ENCODE data around the gene NRP1. TPM values are rescaled to one million over a fixed set of nuclear protein-coding genes. Genes with fewer than 3 reads are reported as not detected.

The NRP1 gene
- total and polyA plus RNA-seq, 9 donors = 39.6 to 134 (median 67.2) TPM

DNA sequence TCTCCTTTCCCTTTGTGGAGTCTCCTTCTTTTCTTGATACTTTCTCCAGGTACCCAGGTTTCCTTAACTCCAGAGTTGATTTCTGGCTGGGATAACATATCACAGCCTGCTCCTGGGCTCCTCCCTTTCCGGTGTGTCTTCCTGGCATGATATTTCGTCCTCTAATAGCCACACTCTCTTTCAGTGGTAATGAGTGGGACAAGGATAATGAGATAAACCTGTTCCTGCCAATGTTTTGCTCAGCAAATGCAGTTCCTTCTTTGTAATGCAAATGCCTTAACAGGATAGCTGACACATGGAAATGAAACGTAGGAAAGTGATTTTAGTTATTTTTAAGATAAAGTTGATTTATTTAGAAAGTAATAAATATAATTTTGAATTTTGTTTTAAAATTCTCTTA is 168.6 kb downstream of the NRP1 start:
- Histone ChIP-seq H3K4me3 (no peak overlapping the region), H3K27ac (no peak overlapping the region), H3K27me3 (no peaks in the 10 kb centered on the region), H3K4me1 (ENCODE audit: insufficient read depth) (no peaks in the 10 kb centered on the region), H3K9me3 (no peaks in the 10 kb centered on the region), H3K36me3 (no peaks in the 10 kb centered on the region)
- DNase-seq = no peak
- TF ChIP-seq EP300 (IDR thresholded peaks at IDR 0.05) = no peak
- WGBS, 3 donors = 39 to 54% (median 44%) methylated on average over 3 of the region's 3 CpGs
- intact Hi-C loops (cut with DNase I) = no loop called here

DNA sequence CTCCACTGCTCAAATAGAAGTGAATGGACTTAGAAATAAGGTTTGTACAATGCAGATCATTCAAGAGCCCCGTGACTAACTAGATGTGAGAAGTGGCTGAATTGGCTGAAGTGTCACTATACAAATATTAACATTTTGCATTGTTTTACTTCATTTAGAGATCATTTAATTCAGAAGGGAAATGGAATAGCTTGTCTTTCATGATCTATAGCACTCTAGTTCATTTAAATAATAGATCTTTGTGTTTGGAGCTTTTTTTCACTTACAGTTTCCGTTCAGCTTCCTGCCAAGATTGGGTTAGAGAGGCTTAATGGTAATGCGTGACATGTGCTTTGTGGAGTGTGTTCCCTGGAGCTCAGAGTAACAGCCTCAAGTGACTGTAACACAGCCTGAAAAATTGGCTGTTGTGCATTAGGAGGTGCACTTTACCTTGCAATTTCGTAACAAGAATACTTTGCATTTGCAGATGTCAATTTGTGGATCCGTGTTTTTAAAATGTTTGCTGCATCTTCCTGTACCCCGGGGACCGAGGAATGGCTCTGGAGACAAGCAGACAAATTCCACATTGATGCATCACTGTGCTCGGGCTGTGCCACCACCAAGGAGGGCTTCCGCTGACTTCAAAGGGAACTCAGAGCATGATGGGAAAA is 170.3 kb downstream of the NRP1 start:
- Histone ChIP-seq H3K36me3 (no peaks in the 10 kb centered on the region), H3K27me3 (no peaks in the 10 kb centered on the region), H3K27ac (no peak overlapping the region), H3K4me1 (ENCODE audit: insufficient read depth) (no peaks in the 10 kb centered on the region), H3K4me3 (no peak overlapping the region), H3K9me3 (no peaks in the 10 kb centered on the region)
- WGBS, 3 donors = 72 to 83% (median 79%) methylated on average over 9 of the region's 9 CpGs
- DNase-seq = no peak
- TF ChIP-seq EP300 (IDR thresholded peaks at IDR 0.05) (no peak), POLR2A (IDR thresholded peaks at IDR 0.05) (no peak)
- TF ChIP-seq, protein P1, sequence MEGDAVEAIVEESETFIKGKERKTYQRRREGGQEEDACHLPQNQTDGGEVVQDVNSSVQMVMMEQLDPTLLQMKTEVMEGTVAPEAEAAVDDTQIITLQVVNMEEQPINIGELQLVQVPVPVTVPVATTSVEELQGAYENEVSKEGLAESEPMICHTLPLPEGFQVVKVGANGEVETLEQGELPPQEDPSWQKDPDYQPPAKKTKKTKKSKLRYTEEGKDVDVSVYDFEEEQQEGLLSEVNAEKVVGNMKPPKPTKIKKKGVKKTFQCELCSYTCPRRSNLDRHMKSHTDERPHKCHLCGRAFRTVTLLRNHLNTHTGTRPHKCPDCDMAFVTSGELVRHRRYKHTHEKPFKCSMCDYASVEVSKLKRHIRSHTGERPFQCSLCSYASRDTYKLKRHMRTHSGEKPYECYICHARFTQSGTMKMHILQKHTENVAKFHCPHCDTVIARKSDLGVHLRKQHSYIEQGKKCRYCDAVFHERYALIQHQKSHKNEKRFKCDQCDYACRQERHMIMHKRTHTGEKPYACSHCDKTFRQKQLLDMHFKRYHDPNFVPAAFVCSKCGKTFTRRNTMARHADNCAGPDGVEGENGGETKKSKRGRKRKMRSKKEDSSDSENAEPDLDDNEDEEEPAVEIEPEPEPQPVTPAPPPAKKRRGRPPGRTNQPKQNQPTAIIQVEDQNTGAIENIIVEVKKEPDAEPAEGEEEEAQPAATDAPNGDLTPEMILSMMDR (IDR thresholded peaks at IDR 0.05) = no peak
- intact Hi-C loops (cut with DNase I) = no loop called here

DNA sequence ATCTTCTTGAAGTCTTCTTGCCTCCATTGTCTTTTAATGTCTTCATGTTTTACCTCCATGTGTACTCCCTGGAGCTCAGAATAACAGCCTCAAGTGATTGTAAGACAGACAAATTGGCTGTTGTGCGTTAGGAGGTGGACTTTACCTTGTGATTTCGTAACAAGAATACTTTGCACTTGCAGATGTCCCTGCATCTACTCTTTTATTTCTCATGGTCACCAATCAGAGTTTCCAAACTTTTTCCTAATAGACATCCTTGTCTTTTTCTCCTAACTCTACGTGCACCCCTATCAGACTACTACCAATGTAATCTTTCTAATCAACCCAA is 172.3 kb downstream of the NRP1 start:
- H3K9me3 ChIP-seq = no peaks in the 10 kb centered on the region
- H3K27ac ChIP-seq = no peak overlapping the region
- 68 to 93% (median 93%) methylated on average over 3 of the region's 3 CpGs for WGBS, 3 donors
- H3K27me3 ChIP-seq = no peaks in the 10 kb centered on the region
- no peaks in the 10 kb centered on the region for H3K36me3 ChIP-seq
- TF ChIP-seq EP300 (IDR thresholded peaks at IDR 0.05) (no peak), POLR2A (IDR thresholded peaks at IDR 0.05) (no peak)
- TF ChIP-seq, protein P1 (IDR thresholded peaks at IDR 0.05) = no peak
- no peak overlapping the region for H3K4me3 ChIP-seq
- H3K4me1 ChIP-seq (ENCODE audit: insufficient read depth) = no peaks in the 10 kb centered on the region
- no peak for DNase-seq
- intact Hi-C loops (cut with DNase I) = no loop called here

DNA sequence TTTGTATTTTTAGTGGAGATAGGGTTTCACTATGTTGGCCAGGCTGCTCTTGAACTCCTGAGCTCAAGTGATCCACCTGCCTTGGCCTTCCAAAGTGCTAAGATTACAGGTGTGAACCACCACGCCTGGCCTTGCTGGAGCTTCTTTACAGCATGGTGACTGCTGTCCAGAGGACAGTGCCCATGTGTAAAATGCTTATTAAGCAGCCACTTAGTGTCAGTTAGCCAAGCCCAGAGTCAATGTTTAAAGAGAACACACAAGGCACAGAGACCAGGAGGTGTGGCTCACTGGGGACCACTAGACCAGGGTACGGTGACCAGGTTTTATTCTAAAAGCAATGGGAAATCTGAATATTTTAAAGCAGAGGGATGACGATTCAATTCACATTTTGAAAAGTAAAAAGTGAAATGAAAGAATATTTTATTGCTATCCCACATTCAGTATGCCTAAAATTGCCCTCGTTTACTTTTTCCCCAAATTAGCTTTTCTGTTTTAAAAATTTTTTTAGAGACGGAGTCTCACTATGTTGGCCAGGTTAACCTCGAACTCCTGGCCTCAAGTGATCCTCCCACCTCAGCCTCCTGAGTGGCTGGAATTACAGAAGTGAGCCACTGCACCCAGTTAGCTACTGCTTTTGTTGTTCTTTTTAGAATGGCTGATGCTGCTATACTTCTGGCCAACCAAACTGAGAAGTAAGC is 172.8 kb downstream of the NRP1 start:
- intact Hi-C loops (cut with DNase I) = no loop called here
- H3K27ac ChIP-seq = no peak overlapping the region
- H3K4me3 ChIP-seq = no peak overlapping the region
- H3K27me3 ChIP-seq = no peaks in the 10 kb centered on the region
- H3K4me1 ChIP-seq (ENCODE audit: insufficient read depth) = no peaks in the 10 kb centered on the region
- H3K36me3 ChIP-seq = no peaks in the 10 kb centered on the region
- TF ChIP-seq, protein P1 (IDR thresholded peaks at IDR 0.05) = no peak
- TF ChIP-seq POLR2A (IDR thresholded peaks at IDR 0.05) (no peak), EP300 (IDR thresholded peaks at IDR 0.05) (no peak)
- no peaks in the 10 kb centered on the region for H3K9me3 ChIP-seq
- DNase-seq = no peak
- 92 to 96% (median 93%) methylated on average over 6 of the region's 6 CpGs for WGBS, 3 donors

DNA sequence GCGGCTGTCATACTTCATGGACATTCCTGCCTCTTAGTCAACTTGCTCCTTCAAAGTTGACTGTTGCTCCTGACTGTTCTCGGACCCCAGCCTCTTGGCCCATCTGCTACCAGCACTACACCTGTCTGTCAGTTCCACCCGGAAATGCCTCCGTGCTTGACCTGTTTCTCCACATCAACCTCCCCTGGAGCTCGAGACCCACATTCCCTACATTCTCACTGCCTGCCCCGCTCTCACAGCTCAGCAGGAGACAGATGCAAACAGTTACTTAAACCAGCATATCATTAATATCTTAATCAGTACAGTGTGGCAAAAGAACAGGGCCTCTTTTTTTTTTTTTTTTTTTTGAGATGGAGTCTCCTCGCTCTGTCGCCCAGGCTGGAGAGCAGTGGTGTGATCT is 174.3 kb downstream of the NRP1 start:
- intact Hi-C loops (cut with DNase I) = no loop called here
- Histone ChIP-seq H3K4me3 (no peak overlapping the region), H3K27ac (no peak overlapping the region), H3K9me3 (no peaks in the 10 kb centered on the region), H3K4me1 (ENCODE audit: insufficient read depth) (no peaks in the 10 kb centered on the region), H3K36me3 (no peaks in the 10 kb centered on the region), H3K27me3 (no peaks in the 10 kb centered on the region)
- no peak for DNase-seq
- TF ChIP-seq POLR2A (IDR thresholded peaks at IDR 0.05) = no peak
- TF ChIP-seq, protein P1 (IDR thresholded peaks at IDR 0.05) = no peak
- no peak for TF ChIP-seq EP300 (IDR thresholded peaks at IDR 0.05)
- 92 to 97% (median 96%) methylated on average over 8 of the region's 8 CpGs for WGBS, 3 donors
